ENCODE data around the gene SCLT1.

DNA sequence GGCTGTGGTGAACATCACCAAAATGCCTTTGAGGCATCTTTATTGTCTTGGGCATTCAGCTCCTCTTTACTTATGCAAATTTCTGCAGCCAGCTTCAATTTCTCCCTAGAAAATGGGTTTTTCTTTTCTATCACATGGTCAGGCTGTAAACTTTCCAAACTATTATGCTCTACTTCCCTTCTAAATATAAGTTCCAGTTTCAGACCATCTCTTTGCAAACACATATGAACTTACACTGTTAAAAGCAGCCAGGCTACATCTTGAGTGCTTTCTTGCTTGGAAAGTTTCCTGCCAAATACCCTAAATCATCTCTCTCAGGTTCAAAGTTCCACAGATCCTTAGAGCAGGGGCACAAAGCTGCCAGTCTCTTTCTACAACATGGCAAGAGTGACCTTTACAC lies 13.2 kb downstream of the SCLT1 start:
- TF ChIP-seq, protein P1, sequence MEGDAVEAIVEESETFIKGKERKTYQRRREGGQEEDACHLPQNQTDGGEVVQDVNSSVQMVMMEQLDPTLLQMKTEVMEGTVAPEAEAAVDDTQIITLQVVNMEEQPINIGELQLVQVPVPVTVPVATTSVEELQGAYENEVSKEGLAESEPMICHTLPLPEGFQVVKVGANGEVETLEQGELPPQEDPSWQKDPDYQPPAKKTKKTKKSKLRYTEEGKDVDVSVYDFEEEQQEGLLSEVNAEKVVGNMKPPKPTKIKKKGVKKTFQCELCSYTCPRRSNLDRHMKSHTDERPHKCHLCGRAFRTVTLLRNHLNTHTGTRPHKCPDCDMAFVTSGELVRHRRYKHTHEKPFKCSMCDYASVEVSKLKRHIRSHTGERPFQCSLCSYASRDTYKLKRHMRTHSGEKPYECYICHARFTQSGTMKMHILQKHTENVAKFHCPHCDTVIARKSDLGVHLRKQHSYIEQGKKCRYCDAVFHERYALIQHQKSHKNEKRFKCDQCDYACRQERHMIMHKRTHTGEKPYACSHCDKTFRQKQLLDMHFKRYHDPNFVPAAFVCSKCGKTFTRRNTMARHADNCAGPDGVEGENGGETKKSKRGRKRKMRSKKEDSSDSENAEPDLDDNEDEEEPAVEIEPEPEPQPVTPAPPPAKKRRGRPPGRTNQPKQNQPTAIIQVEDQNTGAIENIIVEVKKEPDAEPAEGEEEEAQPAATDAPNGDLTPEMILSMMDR (IDR thresholded peaks at IDR 0.05), result no peak
- TF ChIP-seq POLR2A (IDR thresholded peaks at IDR 0.05), result no peak

All from body of pancreas (tissue), 4 donors.